GM23248 (cell line): ENCODE data around the gene RAE1. TPM values are rescaled to one million over a fixed set of nuclear protein-coding genes. Genes with fewer than 3 reads are reported as not detected.
"Not testable (repeated sequence)": the region's sequence is repeated elsewhere in the genome, so short reads cannot be mapped to it uniquely, and the experiment has no call there.

Experiments
- DNase-seq: peaks from one replicate; pipeline ENCODE4 v3.0.0-alpha.2; 2015
- H2AFZ ChIP-seq: fragments of 200-600 bp; sonication (generic); 2 replicates; pipeline ENCODE4 v1.6.1; 2016; ENCODE audit warnings: antibody characterized with exemption
- H3F3A ChIP-seq: fragments of 200-600 bp; sonication (generic); 2 replicates; pipeline ENCODE4 v1.6.1; 2016; ENCODE audit warnings: mild to moderate bottlenecking, antibody characterized with exemption, mixed run types; ENCODE audit not compliant: insufficient read depth
- H3K27ac ChIP-seq: fragments of 200-600 bp; sonication (generic); 2 replicates; pipeline ENCODE4 v1.5.1; 2016; ENCODE audit warnings: mild to moderate bottlenecking
- H3K27me3 ChIP-seq: fragments of 200-600 bp; sonication (generic); replicated peaks from 2 replicates; pipeline ENCODE4 v1.6.1; 2016; ENCODE audit warnings: mild to moderate bottlenecking; ENCODE audit not compliant: insufficient read depth
- H3K36me3 ChIP-seq: fragments of 200-600 bp; sonication (generic); 2 replicates; pipeline ENCODE4 v1.6.1; 2016; ENCODE audit warnings: low read depth, mild to moderate bottlenecking
- H3K4me1 ChIP-seq: fragments of 200-600 bp; sonication (generic); 2 replicates; pipeline ENCODE4 v1.6.1; 2016; ENCODE audit warnings: mild to moderate bottlenecking; ENCODE audit not compliant: insufficient read depth
- H3K4me2 ChIP-seq: fragments of 200-600 bp; sonication (generic); one replicate; pipeline ENCODE4 v1.6.1; 2016; ENCODE audit warnings: mild to moderate bottlenecking; ENCODE audit not compliant: unreplicated experiment
- H3K4me3 ChIP-seq: fragments of 200-600 bp; sonication (generic); 2 replicates; pipeline ENCODE4 v1.5.1; 2016; ENCODE audit warnings: mild to moderate bottlenecking
- H3K79me2 ChIP-seq: fragments of 200-600 bp; sonication (generic); 2 replicates; pipeline ENCODE4 v1.6.1; 2016; ENCODE audit warnings: mild to moderate bottlenecking; ENCODE audit not compliant: insufficient read depth
- H3K9ac ChIP-seq: fragments of 200-600 bp; sonication (generic); 2 replicates; pipeline ENCODE4 v1.6.1; 2016; ENCODE audit warnings: mild to moderate bottlenecking
- H3K9me2 ChIP-seq: fragments of 200-600 bp; sonication (generic); 2 replicates; pipeline ENCODE4 v1.6.1; 2016; ENCODE audit warnings: mixed run types, mild to moderate bottlenecking, moderate library complexity; ENCODE audit not compliant: insufficient read depth
- H3K9me3 ChIP-seq: fragments of 200-600 bp; sonication (generic); one replicate; pipeline ENCODE4 v1.6.1; 2017; ENCODE audit warnings: low read depth
- H4K20me1 ChIP-seq: fragments of 200-600 bp; sonication (generic); 2 replicates; pipeline ENCODE4 v1.6.0; 2016; ENCODE audit not compliant: insufficient read depth
- EZH2 ChIP-seq: fragments of 200-600 bp; sonication (generic); IDR thresholded peaks from 2 replicates; pipeline ENCODE4 v1.6.1; 2018; ENCODE audit warnings: antibody characterized with exemption, mild to moderate bottlenecking; ENCODE audit not compliant: insufficient read depth, poor library complexity, severe bottlenecking
- EZH2phosphoT487 ChIP-seq: fragments of 200-600 bp; sonication (generic); IDR thresholded peaks from 2 replicates; pipeline ENCODE4 v1.6.1; 2018; ENCODE audit warnings: antibody characterized with exemption, moderate library complexity, mild to moderate bottlenecking, low read depth; ENCODE audit not compliant: insufficient read depth
- WGBS, 2 experiments: methylation state at CpG; one replicate each; pipeline ENCODE4 v1.1.6; 2015 to 2017; ENCODE audit warnings: low lambda C conversion rate in 2 of 2, low coverage in 1 of 2; ENCODE audit errors: missing lambda C conversion rate in 2 of 2; 5-methylcytosine and 5-hydroxymethylcytosine counted together
- in situ Hi-C: fragments of 300-500 bp; cut with MboI; formaldehyde crosslinking; loops from 2 replicates; pipeline ENCODE4 v1.15.0; 2020
- polyA plus RNA-seq: library from polyadenylated mRNA; unstranded; fragments of >200 nt; fragmentation: Nextera tagmentation; extraction: Ambion mirVana; gene quantifications from 2 replicates; pipeline ENCODE4 v1.2.1, GENCODE V29; 2016
- total RNA-seq: library from RNA; depleted of rRNA; stranded (reverse); fragments of >200 nt; shearing (Covaris generic); gene quantifications from 2 replicates; pipeline ENCODE4 v1.2.3, GENCODE V29; 2014

Gene RAE1
- total and polyA plus RNA-seq, 2 experiments from 2014 or later = 34.7 to 54.8 TPM

GRCh38 chr20:57417051-57417689 is 66.1 kb downstream of the RAE1 start:
- Histone ChIP-seq H2AFZ (no peak overlapping the region), H3K4me3 (no peak overlapping the region), H4K20me1 (no peaks in the 10 kb centered on the region), H3K9ac (no peak overlapping the region), H3K9me3 (no peaks in the 10 kb centered on the region), H3K79me2 (no peaks in the 10 kb centered on the region), H3K27ac (no peak overlapping the region), H3K36me3 (no peaks in the 10 kb centered on the region), H3K4me2 (no peak overlapping the region), H3K9me2 (no peaks in the 10 kb centered on the region), H3K27me3 (peaks cover 9% of the 10 kb centered on the region; the same call in 1 of the 2 replicates), H3F3A (peaks cover 6% of the 10 kb centered on the region; the same call in 1 of the 2 replicates), H3K4me1 (no peaks in the 10 kb centered on the region)
- TF ChIP-seq EZH2phosphoT487 (no peak), EZH2 (no peak)
- in situ Hi-C loops = no loop called here
- 37% methylated on average over 5 to 6 of the region's 6 CpGs for WGBS, 2 experiments
- no peak for DNase-seq

- Histone ChIP-seq H2AFZ (no peak overlapping the region), H3K79me2 (no peaks in the 10 kb centered on the region), H3K9ac (no peak overlapping the region), H3K4me3 (no peak overlapping the region), H4K20me1 (no peaks in the 10 kb centered on the region), H3K4me2 (no peak overlapping the region), H3K27me3 (peaks cover 9% of the 10 kb centered on the region; the same call in 1 of the 2 replicates), H3F3A (peaks cover 6% of the 10 kb centered on the region; the same call in 1 of the 2 replicates), H3K27ac (no peak overlapping the region), H3K4me1 (no peaks in the 10 kb centered on the region), H3K36me3 (no peaks in the 10 kb centered on the region), H3K9me2 (no peaks in the 10 kb centered on the region), H3K9me3 (no peaks in the 10 kb centered on the region)
- 48 to 51% methylated on average over 15 to 17 of the region's 17 CpGs for WGBS, 2 experiments
- TF ChIP-seq EZH2phosphoT487 = no peak
- DNase-seq = no peak
- in situ Hi-C loops = no loop called here
Observed at GRCh38 chr20:57417830-57418780, 67.0 kb downstream of the RAE1 start.

GRCh38 chr20:57419479-57419878 is 68.4 kb downstream of the RAE1 start:
- H3K27ac ChIP-seq, H3F3A ChIP-seq, in situ Hi-C loops, H3K9ac ChIP-seq, H3K4me3 ChIP-seq, H3K9me2 ChIP-seq, H3K4me1 ChIP-seq, DNase-seq, H3K36me3 ChIP-seq, H3K9me3 ChIP-seq, H2AFZ ChIP-seq, H3K79me2 ChIP-seq, H4K20me1 ChIP-seq, H3K4me2 ChIP-seq: not testable (repeated sequence)
- peaks cover 15% of the 10 kb centered on the region; the same call in 1 of the 2 replicates for H3K27me3 ChIP-seq
- 68 to 73% methylated on average over 3 to 4 of the region's 4 CpGs for WGBS, 2 experiments

- DNase-seq = no peak
- no peaks in the 10 kb centered on the region for H3K36me3 ChIP-seq
- 59 to 62% methylated on average over 19 to 20 of the region's 20 CpGs for WGBS, 2 experiments
- H3K27me3 ChIP-seq = peaks cover 19% of the 10 kb centered on the region; the same call in 1 of the 2 replicates
- H3K4me2 ChIP-seq = no peak overlapping the region
- no peak overlapping the region for H3K4me3 ChIP-seq
- no peaks in the 10 kb centered on the region for H4K20me1 ChIP-seq
- H3K9me2 ChIP-seq = no peaks in the 10 kb centered on the region
- H3K79me2 ChIP-seq = no peaks in the 10 kb centered on the region
- TF ChIP-seq EZH2 = no peak
- no peak for TF ChIP-seq EZH2phosphoT487
- no peaks in the 10 kb centered on the region for H3K9me3 ChIP-seq
- no peak overlapping the region for H3K27ac ChIP-seq
- no peak overlapping the region for H3K9ac ChIP-seq
- H3F3A ChIP-seq = peaks cover 6% of the 10 kb centered on the region; the same call in 1 of the 2 replicates
- no peaks in the 10 kb centered on the region for H3K4me1 ChIP-seq
- no peak overlapping the region for H2AFZ ChIP-seq
- in situ Hi-C loops = no loop called here
Observed at GRCh38 chr20:57420571-57421252, 69.7 kb downstream of the RAE1 start.
